ENCODE data around the gene SPNS2.

The SPNS2 gene

GRCh38 chr17:4515501-4515900, 16.8 kb downstream of the SPNS2 start:
- DNase-seq (ENCODE audit: extremely low spot score, insufficient read length, low read depth) (no peak), FAIRE-seq (no peak)

- DNase-seq (ENCODE audit: extremely low spot score, insufficient read length, low read depth) = no peak
- FAIRE-seq = no peak
Observed at GRCh38 chr17:4516735-4517134, 18.1 kb downstream of the SPNS2 start.

- FAIRE-seq = no peak
- DNase-seq (ENCODE audit: extremely low spot score, insufficient read length, low read depth) = no peak
Observed at GRCh38 chr17:4518901-4519300, 20.2 kb downstream of the SPNS2 start.

DNA sequence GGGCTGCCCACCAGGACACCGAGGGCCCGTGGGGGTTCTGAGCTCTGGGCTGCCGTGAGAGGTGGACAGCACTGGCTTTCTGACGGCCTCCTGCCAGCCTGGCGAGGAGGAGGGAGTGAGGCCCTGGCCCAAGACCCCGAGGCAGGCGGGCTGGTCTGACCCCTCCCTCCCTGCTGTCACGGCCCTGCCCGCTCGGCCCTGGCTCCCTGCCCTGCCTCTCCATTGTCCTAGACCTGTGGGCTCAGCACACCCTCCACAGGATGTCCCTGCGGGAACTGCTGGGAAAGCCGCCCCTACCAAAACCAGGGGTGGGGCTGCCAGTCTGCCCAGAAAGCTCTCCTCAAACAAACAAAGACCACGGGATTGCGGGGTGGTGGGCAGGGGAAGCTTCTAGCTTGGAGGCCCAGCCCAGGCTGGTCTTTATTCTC, 20.7 kb downstream of the SPNS2 start:
- FAIRE-seq (no peak), DNase-seq (ENCODE audit: extremely low spot score, insufficient read length, low read depth) (no peak)

- FAIRE-seq = no peak
- no peak for DNase-seq (ENCODE audit: extremely low spot score, insufficient read length, low read depth)
Observed at GRCh38 chr17:4520060-4520893, 21.6 kb downstream of the SPNS2 start.

DNA sequence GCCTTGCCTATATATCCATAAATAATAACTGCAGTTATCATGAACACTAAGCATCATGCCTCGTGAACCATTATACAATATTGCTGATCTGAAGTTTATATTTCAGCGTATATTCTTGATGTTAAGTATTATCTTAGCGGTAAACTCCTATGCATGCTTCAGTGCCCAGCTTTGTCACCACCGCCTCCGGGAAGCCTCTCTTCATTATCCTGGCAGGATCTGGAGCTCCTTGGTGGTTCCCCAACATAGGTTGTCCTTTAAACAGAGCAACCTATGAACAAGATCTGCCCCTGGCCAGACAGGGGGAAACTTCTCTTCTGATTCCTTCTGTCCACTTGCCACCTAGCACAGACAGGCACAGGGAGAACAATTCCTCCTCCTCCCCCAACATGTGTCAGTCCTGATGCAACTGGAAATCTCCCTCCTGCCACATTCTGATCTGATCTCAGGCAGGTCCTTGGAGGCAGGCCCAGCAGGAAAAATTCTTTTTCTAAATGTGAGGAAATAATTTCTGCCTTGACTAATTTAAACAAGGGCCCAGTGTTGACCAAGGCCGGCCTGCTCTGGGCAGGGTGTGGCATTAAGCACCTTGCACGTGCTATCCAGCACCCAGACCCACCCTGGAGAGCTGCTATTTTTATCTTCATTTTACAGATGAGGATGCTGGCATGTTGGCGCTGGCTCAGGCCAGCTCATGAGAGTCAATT, 22.4 kb downstream of the SPNS2 start:
- FAIRE-seq = no peak
- no peak for DNase-seq (ENCODE audit: extremely low spot score, insufficient read length, low read depth)

DNA sequence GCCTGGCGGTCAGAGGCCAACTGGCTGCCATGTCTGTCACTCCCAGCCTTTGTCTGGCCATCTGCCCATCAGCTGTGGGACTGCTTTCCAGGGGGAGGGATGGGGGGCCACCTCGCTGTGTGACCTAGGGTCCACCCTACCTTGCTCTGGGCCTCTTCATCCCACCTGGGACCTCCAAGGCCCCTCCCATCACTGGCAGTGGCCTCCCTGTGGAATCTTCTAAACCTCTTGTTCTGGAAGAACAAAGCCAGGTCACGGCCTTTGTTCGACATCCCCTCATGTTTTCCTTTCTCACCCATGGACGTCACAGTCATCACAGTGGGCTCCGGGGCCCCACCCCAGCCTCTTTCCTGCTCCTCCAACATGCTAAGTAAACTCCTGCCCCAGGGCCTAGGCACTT, 24.0 kb downstream of the SPNS2 start:
- FAIRE-seq = no peak
- no peak for DNase-seq (ENCODE audit: extremely low spot score, insufficient read length, low read depth)

DNA sequence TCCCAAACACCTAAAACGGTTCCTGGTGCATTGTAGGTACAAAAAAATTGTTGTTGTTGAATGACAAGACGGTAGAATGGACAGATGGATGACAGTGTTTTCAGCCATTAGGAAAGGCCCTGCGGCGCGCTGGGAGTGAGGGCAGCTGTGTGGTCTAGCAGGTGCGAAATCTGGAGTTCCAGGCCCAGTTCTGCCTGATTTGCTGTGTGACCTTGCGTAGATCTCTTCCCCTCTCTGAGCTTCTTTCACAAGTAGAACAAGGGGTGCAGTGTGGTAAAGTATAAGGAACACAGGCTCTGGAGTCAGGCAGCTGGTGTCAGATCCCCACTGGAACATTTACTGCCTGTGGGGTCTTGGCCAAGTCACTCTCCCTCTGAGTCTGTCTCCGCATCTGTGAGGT, 25.3 kb downstream of the SPNS2 start:
- DNase-seq (ENCODE audit: extremely low spot score, insufficient read length, low read depth) (no peak), FAIRE-seq (no peak)

DNA sequence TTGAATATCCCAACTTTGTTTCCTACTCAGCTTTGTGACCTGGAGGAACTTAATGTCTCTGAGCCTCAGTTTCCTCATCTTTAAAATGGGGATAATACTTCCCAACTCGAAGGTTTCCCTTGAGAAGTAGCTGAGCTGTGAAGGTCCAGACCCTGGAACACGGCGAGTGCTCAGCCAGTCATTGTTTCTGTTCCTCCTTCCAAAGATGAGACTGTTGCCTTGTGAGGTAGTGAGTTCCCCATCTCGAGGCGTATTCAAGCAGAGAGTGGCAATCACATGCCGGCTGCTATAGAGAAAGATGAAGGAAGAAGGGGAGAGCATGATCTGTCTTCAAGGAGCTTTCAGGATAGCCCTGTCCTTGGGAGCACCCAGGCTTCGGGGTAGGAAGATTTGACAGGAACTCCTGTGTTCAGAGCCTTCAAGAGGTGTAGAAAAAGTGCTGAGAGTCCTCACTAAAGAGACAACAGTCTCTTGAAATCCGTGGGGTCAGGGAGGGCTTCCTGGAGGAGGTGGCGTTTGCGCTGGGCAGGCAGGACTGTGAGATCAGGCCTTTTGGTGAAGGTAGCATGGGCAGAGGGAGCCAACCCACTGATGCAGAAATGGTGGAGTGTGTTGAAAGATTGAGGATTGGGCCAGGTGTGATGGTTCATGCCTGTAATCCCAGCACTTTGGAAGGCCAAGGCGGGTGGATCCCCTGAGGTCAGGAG, 27.2 kb downstream of the SPNS2 start:
- no peak for FAIRE-seq
- DNase-seq (ENCODE audit: extremely low spot score, insufficient read length, low read depth) = no peak

- DNase-seq (ENCODE audit: extremely low spot score, insufficient read length, low read depth) (no peak), FAIRE-seq (no peak)
Observed at GRCh38 chr17:4527134-4527533, 28.5 kb downstream of the SPNS2 start.

DNA sequence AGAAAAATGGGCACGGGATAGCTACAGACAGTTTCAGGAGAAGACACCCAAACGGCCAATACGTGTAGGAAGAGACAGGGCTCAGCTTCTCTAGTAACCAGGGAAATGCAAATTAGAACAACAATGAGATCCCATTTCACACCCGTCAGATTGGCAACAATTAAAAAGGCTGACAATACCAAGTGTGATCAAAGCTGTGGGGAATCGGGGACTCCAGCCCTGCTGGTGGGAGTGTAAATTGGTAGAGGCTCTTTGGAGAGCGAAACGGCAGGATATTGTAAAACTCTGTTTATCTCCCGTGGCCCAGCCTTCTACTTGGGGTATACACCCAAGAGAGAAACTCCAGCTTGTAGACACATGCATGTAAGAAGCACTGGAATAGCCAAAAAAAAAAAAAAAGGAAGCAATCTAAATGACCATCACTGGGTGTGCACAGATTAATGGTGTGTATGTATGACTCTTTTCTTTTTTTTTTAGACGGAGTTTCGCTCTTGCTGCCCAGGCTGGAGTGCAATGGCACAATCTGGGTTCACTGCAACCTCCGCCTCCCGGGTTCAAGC, 29.0 kb downstream of the SPNS2 start:
- no peak for FAIRE-seq
- DNase-seq (ENCODE audit: extremely low spot score, insufficient read length, low read depth) = no peak

DNA sequence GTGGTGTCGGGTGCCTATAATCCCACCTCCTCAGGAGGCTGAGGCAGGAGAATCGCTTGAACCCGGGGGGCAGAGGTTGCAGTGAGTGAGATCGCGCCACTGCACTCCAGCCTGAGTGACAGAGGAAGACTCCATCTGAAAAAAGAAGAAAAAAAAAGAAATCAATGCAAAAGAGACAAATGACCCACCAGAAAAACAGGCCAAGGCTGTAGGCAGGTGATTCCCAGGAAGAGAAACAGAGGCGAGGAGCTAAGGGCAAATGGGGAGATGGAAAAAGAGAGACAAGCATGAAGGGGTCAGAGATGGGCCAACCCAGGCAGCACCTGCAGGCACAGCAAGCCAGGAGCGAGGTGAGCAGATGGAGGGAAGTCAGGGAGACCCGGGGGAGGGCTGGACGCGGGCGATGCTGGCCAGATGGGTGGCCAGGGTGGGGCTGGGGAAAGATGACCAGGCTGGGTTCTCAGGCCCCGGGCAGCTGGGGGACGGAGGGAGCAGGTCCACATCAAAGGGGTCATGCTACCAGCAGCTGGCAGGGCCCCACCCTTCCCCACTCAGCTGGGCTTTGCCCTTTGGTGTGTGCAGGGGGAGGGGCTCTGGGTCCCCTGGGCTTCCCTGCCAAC, 31.0 kb downstream of the SPNS2 start:
- no peak for DNase-seq (ENCODE audit: extremely low spot score, insufficient read length, low read depth)

GRCh38 chr17:4530799-4531730, 32.4 kb downstream of the SPNS2 start:
- FAIRE-seq (no peak), DNase-seq (ENCODE audit: extremely low spot score, insufficient read length, low read depth) (no peak)

More for the DNA sequence above, 31.0 kb downstream of the SPNS2 start:
- FAIRE-seq = no peak

GRCh38 chr17:4531988-4532736, 33.5 kb downstream of the SPNS2 start:
- FAIRE-seq = no peak
- DNase-seq (ENCODE audit: extremely low spot score, insufficient read length, low read depth) = no peak

- no peak for DNase-seq (ENCODE audit: extremely low spot score, insufficient read length, low read depth)
- FAIRE-seq = no peak
Observed at GRCh38 chr17:4532860-4533522, 34.3 kb downstream of the SPNS2 start.

- DNase-seq (ENCODE audit: extremely low spot score, insufficient read length, low read depth) (no peak), FAIRE-seq (no peak)
Observed at GRCh38 chr17:4533523-4534504, 35.1 kb downstream of the SPNS2 start.

DNA sequence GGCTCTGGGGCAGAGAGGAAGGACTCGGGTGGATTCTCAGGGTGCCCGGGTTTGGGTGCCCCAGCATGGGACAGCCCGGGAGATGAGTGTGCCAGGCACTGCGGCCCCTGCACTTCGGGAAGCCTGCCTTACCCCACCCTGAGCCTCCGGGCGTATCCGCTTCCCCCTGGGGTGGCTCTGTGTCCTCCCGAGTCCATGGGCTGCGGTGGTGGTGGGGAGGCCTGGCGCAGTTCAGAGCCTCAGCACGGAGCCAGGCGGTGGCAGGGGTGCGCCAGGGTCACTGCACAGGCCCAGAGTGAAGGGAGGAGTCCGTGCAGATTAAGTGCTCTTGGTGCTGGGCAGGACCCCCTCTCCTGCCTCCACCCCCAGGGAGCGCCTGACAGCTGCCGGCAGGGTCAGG, 35.8 kb downstream of the SPNS2 start:
- FAIRE-seq (no peak), DNase-seq (ENCODE audit: extremely low spot score, insufficient read length, low read depth) (no peak)

All from GM18507 (cell line).